Thyroid gland (tissue), 4 donors: ENCODE measurements around the gene CREBBP. TPM values are rescaled to one million over a fixed set of nuclear protein-coding genes. Genes with fewer than 3 reads are reported as not detected.

Experiments used
- DNase-seq, 2 donors: peaks; one replicate each; pipeline ENCODE4 v3.0.0-alpha.2; 2019
- H3K27ac ChIP-seq, 3 donors: fragments of 200-600 bp; sonication (generic); 1 replicate in 2 of 3; 2 replicates in 1 of 3; pipeline ENCODE4 v1.5.1; 2016 to 2019; ENCODE audit warnings: mild to moderate bottlenecking in 1 of 3, moderate library complexity in 1 of 3
- H3K27me3 ChIP-seq: fragments of 200-600 bp; sonication (generic); one replicate; pipeline ENCODE4 v1.5.1; 2019
- H3K36me3 ChIP-seq, 2 donors: fragments of 200-600 bp; sonication (generic); one replicate each; pipeline ENCODE4 v1.5.1; 2016 to 2019
- H3K4me1 ChIP-seq, 2 donors: fragments of 200-600 bp; sonication (generic); one replicate each; pipeline ENCODE4 v1.5.1; 2017 to 2019
- H3K4me3 ChIP-seq, 3 donors: fragments of 200-600 bp; sonication (generic); replicated peaks in 1 of 3; 1 replicate in 2 of 3; 2 replicates in 1 of 3; pipeline ENCODE4 v1.5.1; 2016; ENCODE audit warnings: mild to moderate bottlenecking in 1 of 3
- H3K9me3 ChIP-seq: fragments of 200-600 bp; sonication (generic); one replicate; pipeline ENCODE4 v1.5.1; 2017
- POLR2A ChIP-seq, 2 donors: fragments of 450-650 bp; IDR thresholded peaks; one replicate each; pipeline ENCODE4 v1.6.1; 2017; ENCODE audit warnings: antibody characterized with exemption in 2 of 2, mild to moderate bottlenecking in 2 of 2, moderate library complexity in 1 of 2
- WGBS, 2 donors: methylation state at CpG; one replicate each; pipeline ENCODE4 v1.1.5; 2017; 5-methylcytosine and 5-hydroxymethylcytosine counted together
- intact Hi-C: fragments of 100-400 bp; cut with DNase I; formaldehyde crosslinking; loops from one replicate; pipeline ENCODE4 v1.15.1; 2023
- total RNA-seq, 4 donors: library from RNA; depleted of rRNA; stranded (reverse); fragments of >200 nt; gene quantifications; one replicate each; pipeline ENCODE4 v1.2.3, GENCODE V29; 2016
- TF ChIP-seq, protein P1 (sequence below), 6 experiments: fragments of 200-600 bp in 3 of 6; fragments of 450-650 bp in 3 of 6; sonication (generic) in 3 of 6; IDR thresholded peaks; one replicate each; pipeline ENCODE4 v1.5.1; 2016 to 2019; ENCODE audit warnings: antibody characterized with exemption in 6 of 6, mild to moderate bottlenecking in 2 of 6, inconsistent platforms in 1 of 6, moderate library complexity in 1 of 6

Gene CREBBP
- total RNA-seq, 4 donors from 2014 or later = 52.5 to 157 (median 75.9) TPM

GRCh38 chr16:3868967-3869366 is 11.5 kb downstream of the CREBBP start:
- TF ChIP-seq, protein P1, sequence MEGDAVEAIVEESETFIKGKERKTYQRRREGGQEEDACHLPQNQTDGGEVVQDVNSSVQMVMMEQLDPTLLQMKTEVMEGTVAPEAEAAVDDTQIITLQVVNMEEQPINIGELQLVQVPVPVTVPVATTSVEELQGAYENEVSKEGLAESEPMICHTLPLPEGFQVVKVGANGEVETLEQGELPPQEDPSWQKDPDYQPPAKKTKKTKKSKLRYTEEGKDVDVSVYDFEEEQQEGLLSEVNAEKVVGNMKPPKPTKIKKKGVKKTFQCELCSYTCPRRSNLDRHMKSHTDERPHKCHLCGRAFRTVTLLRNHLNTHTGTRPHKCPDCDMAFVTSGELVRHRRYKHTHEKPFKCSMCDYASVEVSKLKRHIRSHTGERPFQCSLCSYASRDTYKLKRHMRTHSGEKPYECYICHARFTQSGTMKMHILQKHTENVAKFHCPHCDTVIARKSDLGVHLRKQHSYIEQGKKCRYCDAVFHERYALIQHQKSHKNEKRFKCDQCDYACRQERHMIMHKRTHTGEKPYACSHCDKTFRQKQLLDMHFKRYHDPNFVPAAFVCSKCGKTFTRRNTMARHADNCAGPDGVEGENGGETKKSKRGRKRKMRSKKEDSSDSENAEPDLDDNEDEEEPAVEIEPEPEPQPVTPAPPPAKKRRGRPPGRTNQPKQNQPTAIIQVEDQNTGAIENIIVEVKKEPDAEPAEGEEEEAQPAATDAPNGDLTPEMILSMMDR (IDR thresholded peaks at IDR 0.05) = no peak
- TF ChIP-seq POLR2A (IDR thresholded peaks at IDR 0.05) = no peak
- 90 to 95% methylated on average over 3 of the region's 3 CpGs for WGBS, 2 donors
- H3K4me1 ChIP-seq = peaks cover 56 to 62% of the 10 kb centered on the region in 2 donors
- H3K9me3 ChIP-seq = no peaks in the 10 kb centered on the region
- H3K36me3 ChIP-seq = no peaks in the 10 kb centered on the region
- intact Hi-C loops = loop anchor here (10.0 kb wide), 1 partner anchor 334 kb away; no protein-coding TSS in a partner anchor
- no peak for DNase-seq
- no peak overlapping the region for H3K4me3 ChIP-seq
- H3K27me3 ChIP-seq = no peaks in the 10 kb centered on the region
- H3K27ac ChIP-seq = no peak overlapping the region

- intact Hi-C loops = loop anchor here (10.0 kb wide), 1 partner anchor 334 kb away; no protein-coding TSS in a partner anchor
- DNase-seq = no peak
- no peaks in the 10 kb centered on the region for H3K36me3 ChIP-seq
- H3K9me3 ChIP-seq = no peaks in the 10 kb centered on the region
- no peak overlapping the region for H3K4me3 ChIP-seq
- 90 to 94% methylated on average over 8 of the region's 8 CpGs for WGBS, 2 donors
- peaks cover 56 to 62% of the 10 kb centered on the region in 2 donors for H3K4me1 ChIP-seq
- H3K27me3 ChIP-seq = no peaks in the 10 kb centered on the region
- H3K27ac ChIP-seq = no peak overlapping the region
- TF ChIP-seq, protein P1 (IDR thresholded peaks at IDR 0.05) = no peak
- no peak for TF ChIP-seq POLR2A (IDR thresholded peaks at IDR 0.05)
Measured at GRCh38 chr16:3868556-3868955, 12.0 kb downstream of the CREBBP start.

DNA sequence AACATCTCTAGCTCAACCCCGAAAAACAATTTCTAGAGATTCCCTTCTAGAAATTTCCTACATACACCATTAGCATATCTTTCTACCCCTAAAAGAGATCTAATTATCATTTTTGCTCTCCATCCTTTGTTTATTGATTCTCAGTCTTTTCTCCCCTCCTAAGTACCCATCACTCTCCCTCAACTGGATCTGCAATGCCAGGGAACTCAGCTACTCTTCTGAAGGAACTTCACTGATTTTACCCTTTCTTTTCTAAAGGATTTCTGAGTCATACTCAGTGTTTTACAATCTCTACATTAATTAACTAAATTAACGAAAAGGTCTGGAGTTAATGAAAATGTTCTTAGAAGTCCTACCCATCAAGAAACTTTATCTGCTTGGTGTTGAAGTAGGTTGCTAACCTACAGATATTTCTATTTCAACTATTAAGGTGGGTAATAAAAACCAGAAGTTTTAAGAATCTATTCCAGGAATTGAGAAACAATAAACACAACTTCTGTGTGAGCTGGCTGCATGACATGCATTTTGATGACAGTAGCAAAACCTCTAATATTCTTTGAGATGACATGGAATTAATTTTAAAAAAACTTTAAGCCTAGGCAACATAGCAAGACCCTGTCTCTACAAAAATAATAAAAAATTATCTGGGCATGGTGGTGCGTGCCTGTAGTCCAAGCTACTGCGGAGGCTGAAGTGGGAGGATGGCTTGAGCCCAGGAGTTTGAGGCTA is 13.6 kb downstream of the CREBBP start:
- no peak for DNase-seq
- intact Hi-C loops = loop anchor here (10.0 kb wide), 1 partner anchor 332 kb away; no protein-coding TSS in a partner anchor
- H3K9me3 ChIP-seq = no peaks in the 10 kb centered on the region
- no peak overlapping the region for H3K4me3 ChIP-seq
- 94 to 95% methylated on average over 4 of the region's 4 CpGs for WGBS, 2 donors
- H3K27ac ChIP-seq = no peak overlapping the region
- no peaks in the 10 kb centered on the region for H3K36me3 ChIP-seq
- TF ChIP-seq, protein P1 (IDR thresholded peaks at IDR 0.05) = no peak
- no peak for TF ChIP-seq POLR2A (IDR thresholded peaks at IDR 0.05)
- H3K4me1 ChIP-seq = peaks cover 53 to 61% of the 10 kb centered on the region in 2 donors
- H3K27me3 ChIP-seq = no peaks in the 10 kb centered on the region

DNA sequence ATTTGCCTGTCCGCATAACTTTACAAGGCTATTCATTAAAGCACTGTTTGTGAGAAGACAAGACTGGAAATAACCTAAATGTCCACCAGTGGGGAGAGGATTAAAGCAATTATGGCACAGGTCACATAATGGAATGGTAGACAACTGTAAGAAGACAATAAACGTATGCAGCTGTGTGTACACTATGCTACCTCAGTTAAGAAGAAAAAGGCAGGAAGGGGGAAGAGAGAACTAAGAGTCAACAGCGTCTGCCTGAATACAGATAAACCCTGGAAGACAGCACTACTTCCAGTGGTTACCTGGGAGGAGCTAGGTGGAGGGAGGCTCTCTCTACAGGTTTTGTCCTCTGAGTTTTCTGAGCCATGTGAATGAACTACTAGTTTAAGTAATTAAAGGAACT is 15.3 kb downstream of the CREBBP start:
- no peaks in the 10 kb centered on the region for H3K36me3 ChIP-seq
- no peak for DNase-seq
- H3K27ac ChIP-seq = no peak overlapping the region
- H3K4me1 ChIP-seq = peaks cover 49 to 58% of the 10 kb centered on the region in 2 donors
- H3K4me3 ChIP-seq = no peak overlapping the region
- 87 to 89% methylated on average over 3 of the region's 3 CpGs for WGBS, 2 donors
- H3K9me3 ChIP-seq = no peaks in the 10 kb centered on the region
- no peak for TF ChIP-seq POLR2A (IDR thresholded peaks at IDR 0.05)
- TF ChIP-seq, protein P1 (IDR thresholded peaks at IDR 0.05) = no peak
- intact Hi-C loops = loop anchor here (10.0 kb wide), 1 partner anchor 330 kb away; no protein-coding TSS in a partner anchor
- H3K27me3 ChIP-seq = no peaks in the 10 kb centered on the region

GRCh38 chr16:3864562-3864961 is 16.0 kb downstream of the CREBBP start:
- DNase-seq = no peak
- Histone ChIP-seq H3K4me3 (no peak overlapping the region), H3K27ac (no peak overlapping the region), H3K9me3 (no peaks in the 10 kb centered on the region), H3K36me3 (no peaks in the 10 kb centered on the region), H3K4me1 (peaks cover 48 to 55% of the 10 kb centered on the region in 2 donors), H3K27me3 (no peaks in the 10 kb centered on the region)
- intact Hi-C loops = loop anchor here (10.0 kb wide), 1 partner anchor 330 kb away; no protein-coding TSS in a partner anchor
- 72 to 83% methylated on average over 5 of the region's 5 CpGs for WGBS, 2 donors
- TF ChIP-seq POLR2A (IDR thresholded peaks at IDR 0.05) = no peak
- TF ChIP-seq, protein P1 (IDR thresholded peaks at IDR 0.05) = no peak
